A549 (cell line): ENCODE results near the gene NPRL2.

ENCODE experiments used
- CHD2 ChIP-seq: fragments of 150-350 bp; IDR thresholded peaks from 2 replicates; pipeline ENCODE4 v1.6.1; 2014; ENCODE audit warnings: low read length; ENCODE audit not compliant: partially characterized antibody
- HDAC2 ChIP-seq: fragments of 200-600 bp; sonication (generic); IDR thresholded peaks from 2 replicates; pipeline ENCODE4 v1.6.1; 2016
- MYC ChIP-seq: IDR thresholded peaks from 2 replicates; pipeline ENCODE4 v1.6.1; 2012; ENCODE audit warnings: mild to moderate bottlenecking, inconsistent platforms, low read length, improper control_type of control experiment, borderline replicate concordance
- PBX3 ChIP-seq: IDR thresholded peaks from 2 replicates; pipeline ENCODE4 v1.6.1; 2012
- POLR2A ChIP-seq: IDR thresholded peaks from 2 replicates; pipeline ENCODE4 v1.6.1; 2012; ENCODE audit warnings: mild to moderate bottlenecking, low read length
- POLR2AphosphoS2 ChIP-seq: conservative IDR thresholded peaks from 2 replicates; pipeline ENCODE4 v1.6.1; 2012; ENCODE audit warnings: low read length, improper control_type of control experiment, inconsistent platforms
- USF2 ChIP-seq: fragments of 450-650 bp; IDR thresholded peaks from 2 replicates; pipeline ENCODE4 v1.6.1; 2014; ENCODE audit warnings: antibody characterized with exemption
- TF ChIP-seq, protein P1 (sequence below): fragments of 200-600 bp; sonication (generic); IDR thresholded peaks from 2 replicates; pipeline ENCODE4 v1.6.1; 2016; ENCODE audit warnings: antibody characterized with exemption, mild to moderate bottlenecking, moderate library complexity
- TF ChIP-seq, protein P2 (sequence below): IDR thresholded peaks from 2 replicates; pipeline ENCODE4 v1.6.1; 2012

DNA sequence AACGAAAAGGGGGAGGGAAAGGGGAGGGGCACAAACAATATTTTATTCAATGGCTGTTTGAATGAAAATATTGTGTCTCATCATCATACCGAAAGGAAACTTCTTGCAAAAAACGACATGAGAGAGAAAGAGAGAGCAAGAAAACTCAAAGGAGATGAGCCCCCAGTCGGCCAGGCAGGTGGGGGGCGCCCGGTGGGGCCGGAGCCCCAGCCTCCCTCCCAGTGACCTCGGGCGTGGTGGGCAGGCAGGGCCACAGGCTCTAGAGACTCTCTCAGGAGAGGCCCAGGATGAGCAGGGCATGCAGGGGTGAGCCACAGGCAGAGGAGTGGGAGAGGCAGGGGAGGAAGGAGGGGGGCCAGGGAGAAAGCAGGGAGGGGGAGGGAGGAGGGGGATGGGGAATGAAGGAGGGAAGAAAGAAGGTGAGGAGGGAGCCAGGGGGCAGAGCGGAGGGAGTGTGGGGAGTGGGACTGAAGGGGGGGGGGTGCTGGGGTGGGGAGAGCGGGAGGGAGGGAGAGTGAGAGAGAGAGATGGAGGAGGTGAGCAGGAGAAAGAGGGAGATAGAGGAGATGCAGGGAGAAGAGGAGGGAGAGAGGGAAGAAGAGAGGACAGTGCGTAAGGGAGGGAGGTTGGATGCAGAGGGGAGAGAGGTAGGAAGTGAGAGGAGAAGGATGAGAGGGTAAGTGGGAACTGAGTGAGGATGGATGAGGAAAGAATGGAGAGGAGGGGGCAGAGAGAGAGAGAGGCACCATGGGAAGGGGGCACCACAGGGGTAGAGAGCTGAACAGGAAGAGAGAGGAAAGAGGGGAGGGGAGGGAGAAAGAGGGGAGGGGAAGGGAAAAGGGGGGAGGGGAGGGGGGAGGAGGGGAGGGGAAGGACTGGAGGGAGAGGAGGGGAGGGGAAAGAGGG is 22.8 kb upstream of the NPRL2 start:
- no peak for TF ChIP-seq POLR2A
- TF ChIP-seq HDAC2 = no peak
- TF ChIP-seq USF2 = no peak
- no peak for TF ChIP-seq CHD2
- TF ChIP-seq MYC = no peak
- TF ChIP-seq, protein P1, sequence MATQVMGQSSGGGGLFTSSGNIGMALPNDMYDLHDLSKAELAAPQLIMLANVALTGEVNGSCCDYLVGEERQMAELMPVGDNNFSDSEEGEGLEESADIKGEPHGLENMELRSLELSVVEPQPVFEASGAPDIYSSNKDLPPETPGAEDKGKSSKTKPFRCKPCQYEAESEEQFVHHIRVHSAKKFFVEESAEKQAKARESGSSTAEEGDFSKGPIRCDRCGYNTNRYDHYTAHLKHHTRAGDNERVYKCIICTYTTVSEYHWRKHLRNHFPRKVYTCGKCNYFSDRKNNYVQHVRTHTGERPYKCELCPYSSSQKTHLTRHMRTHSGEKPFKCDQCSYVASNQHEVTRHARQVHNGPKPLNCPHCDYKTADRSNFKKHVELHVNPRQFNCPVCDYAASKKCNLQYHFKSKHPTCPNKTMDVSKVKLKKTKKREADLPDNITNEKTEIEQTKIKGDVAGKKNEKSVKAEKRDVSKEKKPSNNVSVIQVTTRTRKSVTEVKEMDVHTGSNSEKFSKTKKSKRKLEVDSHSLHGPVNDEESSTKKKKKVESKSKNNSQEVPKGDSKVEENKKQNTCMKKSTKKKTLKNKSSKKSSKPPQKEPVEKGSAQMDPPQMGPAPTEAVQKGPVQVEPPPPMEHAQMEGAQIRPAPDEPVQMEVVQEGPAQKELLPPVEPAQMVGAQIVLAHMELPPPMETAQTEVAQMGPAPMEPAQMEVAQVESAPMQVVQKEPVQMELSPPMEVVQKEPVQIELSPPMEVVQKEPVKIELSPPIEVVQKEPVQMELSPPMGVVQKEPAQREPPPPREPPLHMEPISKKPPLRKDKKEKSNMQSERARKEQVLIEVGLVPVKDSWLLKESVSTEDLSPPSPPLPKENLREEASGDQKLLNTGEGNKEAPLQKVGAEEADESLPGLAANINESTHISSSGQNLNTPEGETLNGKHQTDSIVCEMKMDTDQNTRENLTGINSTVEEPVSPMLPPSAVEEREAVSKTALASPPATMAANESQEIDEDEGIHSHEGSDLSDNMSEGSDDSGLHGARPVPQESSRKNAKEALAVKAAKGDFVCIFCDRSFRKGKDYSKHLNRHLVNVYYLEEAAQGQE = no peak
- TF ChIP-seq, protein P2, sequence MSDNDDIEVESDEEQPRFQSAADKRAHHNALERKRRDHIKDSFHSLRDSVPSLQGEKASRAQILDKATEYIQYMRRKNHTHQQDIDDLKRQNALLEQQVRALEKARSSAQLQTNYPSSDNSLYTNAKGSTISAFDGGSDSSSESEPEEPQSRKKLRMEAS = no peak
- no peak for TF ChIP-seq PBX3
- TF ChIP-seq POLR2AphosphoS2 = no peak
